Stimulated activated naive B cell treated with anti-CD40 and anti-IgM and Interleukin-4, amounts not matched to agents 10 μg/mL and 1 μg/mL and 100 μg/mL, for 72 hours (primary cell): Measurements from ENCODE around the gene POLA2.

ENCODE experiments used
- ATAC-seq, 2 donors: fragments of 150-1000 bp; cut with Tn5 transposase; replicated peaks; 2 replicates each; pipeline ENCODE4 v1.10.0; 2021; ENCODE audit warnings: moderate library complexity in 1 of 2
- DNase-seq: peaks from one replicate; pipeline ENCODE4 v3.0.0; 2021
- H3K27ac Mint-ChIP-seq: one replicate; pipeline ENCODE4 v1.8.0; 2022; ENCODE audit warnings: mild to moderate bottlenecking, mixed read lengths
- H3K27me3 Mint-ChIP-seq, 2 donors: one replicate each; pipeline ENCODE4 v1.8.0; 2022; ENCODE audit warnings: mixed read lengths in 2 of 2
- H3K36me3 Mint-ChIP-seq, 2 donors: one replicate each; pipeline ENCODE4 v1.8.0; 2022; ENCODE audit warnings: mixed read lengths in 2 of 2, mild to moderate bottlenecking in 1 of 2
- H3K4me1 Mint-ChIP-seq, 2 donors: one replicate each; pipeline ENCODE4 v1.8.0; 2022; ENCODE audit warnings: mixed read lengths in 2 of 2, mild to moderate bottlenecking in 1 of 2
- H3K4me3 Mint-ChIP-seq, 2 donors: one replicate each; pipeline ENCODE4 v1.8.0; 2022; ENCODE audit warnings: mild to moderate bottlenecking in 2 of 2, mixed read lengths in 2 of 2, moderate library complexity in 1 of 2
- H3K9me3 Mint-ChIP-seq, 2 donors: one replicate each; pipeline ENCODE4 v1.8.0; 2022; ENCODE audit warnings: mixed read lengths in 2 of 2, mild to moderate bottlenecking in 1 of 2

Gene POLA2

DNA sequence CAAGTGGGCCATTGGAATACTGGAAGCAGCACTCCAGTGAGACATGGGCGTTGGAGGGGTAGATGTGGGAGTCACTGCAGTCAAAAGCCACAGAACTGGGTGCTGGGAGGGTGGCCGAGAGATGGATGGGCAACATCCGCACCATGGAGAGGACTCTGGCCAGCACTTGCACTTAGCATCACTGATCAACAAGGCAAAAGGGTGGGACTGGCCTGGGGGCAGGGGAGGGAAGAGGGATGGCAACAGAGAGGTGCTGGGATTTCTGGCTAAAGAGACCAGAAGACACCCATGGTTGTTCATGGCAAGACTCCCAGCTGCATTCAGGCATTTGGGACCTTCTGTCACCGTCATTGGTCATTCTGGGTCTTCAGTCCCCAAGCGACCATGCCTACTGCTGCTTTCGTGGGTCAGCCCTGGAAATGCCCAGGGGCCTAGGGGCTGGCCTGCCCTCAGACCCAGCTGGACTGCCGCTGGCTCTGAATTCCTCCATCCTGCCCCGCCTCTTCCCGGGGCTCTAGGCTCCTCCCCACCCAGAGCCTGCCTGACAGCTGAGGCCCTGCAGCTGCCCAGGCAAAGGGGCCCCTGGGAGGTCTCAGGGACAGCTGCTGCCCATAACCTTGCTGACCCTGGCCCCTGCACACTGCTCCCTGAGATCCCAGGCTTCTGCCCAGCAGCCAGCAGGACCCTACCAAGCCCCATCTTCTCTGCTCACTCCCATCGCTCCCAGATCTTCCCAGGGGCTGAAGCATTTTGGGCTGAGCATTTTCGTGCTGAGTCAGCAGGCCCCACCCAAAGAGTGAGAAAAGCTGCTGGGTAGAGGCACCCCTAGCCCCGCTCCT lies 39.9 kb downstream of the POLA2 start:
- no peak for ATAC-seq

DNA sequence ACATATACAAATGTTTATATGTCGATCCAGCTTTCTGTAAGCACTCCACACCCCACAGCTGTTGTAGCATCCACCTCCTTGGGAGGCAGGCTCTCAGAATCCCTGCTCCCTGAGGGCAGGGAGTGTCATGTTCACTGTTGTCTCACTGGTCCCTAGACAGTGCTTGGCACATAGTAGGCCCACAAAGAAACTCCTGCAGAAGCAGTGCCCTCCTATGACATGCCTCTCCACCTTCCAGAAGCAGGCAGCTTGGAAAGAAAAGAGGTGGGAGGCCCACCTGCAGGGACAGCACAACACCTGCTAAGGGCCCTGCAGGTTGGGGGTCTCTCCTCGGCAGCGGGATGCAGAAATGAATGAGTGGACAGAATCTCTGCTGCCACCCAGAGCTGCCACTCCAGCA lies 41.8 kb downstream of the POLA2 start:
- no peaks in the 10 kb centered on the region for H3K27me3 Mint-ChIP-seq
- no peak for DNase-seq
- no peak for ATAC-seq
- H3K9me3 Mint-ChIP-seq = no peaks in the 10 kb centered on the region
- peaks cover 18 to 29% of the 10 kb centered on the region in 2 donors for H3K36me3 Mint-ChIP-seq
- no peak overlapping the region for H3K27ac Mint-ChIP-seq
- H3K4me3 Mint-ChIP-seq = no peak overlapping the region
- H3K4me1 Mint-ChIP-seq = peaks cover 0 to 14% of the 10 kb centered on the region in 2 donors

More for the DNA sequence above, 39.9 kb downstream of the POLA2 start:
- H3K27me3 Mint-ChIP-seq = no peaks in the 10 kb centered on the region
- H3K27ac Mint-ChIP-seq = peak overlapping the region; percentile 70
- H3K36me3 Mint-ChIP-seq = peaks cover 24 to 33% of the 10 kb centered on the region in 2 donors
- peaks cover 0 to 8% of the 10 kb centered on the region in 2 donors for H3K4me1 Mint-ChIP-seq
- no peak for DNase-seq
- H3K9me3 Mint-ChIP-seq = no peaks in the 10 kb centered on the region
- no peak overlapping the region for H3K4me3 Mint-ChIP-seq

DNA sequence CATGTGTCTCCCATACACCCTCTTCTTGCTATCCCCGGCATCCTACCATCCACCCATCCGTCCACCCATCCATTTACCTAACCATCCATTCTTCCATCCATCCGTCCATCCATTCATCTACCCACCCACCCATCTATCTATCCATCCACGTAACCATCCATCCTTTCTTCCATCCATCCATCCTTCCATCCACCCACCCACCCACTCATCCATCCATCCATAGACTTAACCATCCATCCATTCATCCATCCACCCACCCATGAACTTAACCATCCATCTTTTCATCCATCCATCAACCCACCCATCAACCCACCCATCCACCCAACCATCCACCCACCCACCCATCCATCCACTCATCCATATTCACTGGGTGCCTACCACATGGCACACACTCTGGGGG lies 42.3 kb downstream of the POLA2 start:
- H3K4me1 Mint-ChIP-seq = peaks cover 3 to 20% of the 10 kb centered on the region in 2 donors
- no peak for DNase-seq
- no peak overlapping the region for H3K27ac Mint-ChIP-seq

DNA sequence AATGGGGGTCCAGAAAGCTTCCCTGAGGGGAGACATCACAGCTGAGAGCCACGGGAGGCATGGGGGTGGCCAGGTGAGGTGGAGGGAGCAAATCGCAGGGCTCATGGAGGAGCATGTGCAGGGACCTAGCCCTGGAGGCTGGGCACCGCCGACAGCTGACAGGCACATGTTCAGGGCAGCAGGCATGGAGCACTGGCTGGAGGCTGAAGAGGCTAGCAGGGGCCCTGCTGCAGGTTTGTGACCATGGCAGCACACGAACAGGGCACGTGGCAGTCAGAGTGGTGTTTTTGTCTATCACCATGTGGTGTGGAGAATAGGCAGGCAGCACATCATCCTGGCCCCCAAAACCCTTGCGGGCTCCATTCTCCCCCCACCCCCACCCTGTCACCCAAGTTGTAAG lies 42.9 kb downstream of the POLA2 start:
- Mint-ChIP-seq H3K36me3 (peaks cover 18 to 29% of the 10 kb centered on the region in 2 donors), H3K4me3 (no peak overlapping the region), H3K27me3 (no peaks in the 10 kb centered on the region), H3K27ac (peak overlapping the region; percentile 20), H3K4me1 (peaks cover 3 to 20% of the 10 kb centered on the region in 2 donors), H3K9me3 (no peaks in the 10 kb centered on the region)
- ATAC-seq (no peak), DNase-seq (no peak)

More for the DNA sequence above, 42.3 kb downstream of the POLA2 start:
- no peaks in the 10 kb centered on the region for H3K9me3 Mint-ChIP-seq
- no peaks in the 10 kb centered on the region for H3K27me3 Mint-ChIP-seq
- no peak for ATAC-seq
- no peak overlapping the region for H3K4me3 Mint-ChIP-seq
- H3K36me3 Mint-ChIP-seq = peaks cover 18 to 29% of the 10 kb centered on the region in 2 donors

DNA sequence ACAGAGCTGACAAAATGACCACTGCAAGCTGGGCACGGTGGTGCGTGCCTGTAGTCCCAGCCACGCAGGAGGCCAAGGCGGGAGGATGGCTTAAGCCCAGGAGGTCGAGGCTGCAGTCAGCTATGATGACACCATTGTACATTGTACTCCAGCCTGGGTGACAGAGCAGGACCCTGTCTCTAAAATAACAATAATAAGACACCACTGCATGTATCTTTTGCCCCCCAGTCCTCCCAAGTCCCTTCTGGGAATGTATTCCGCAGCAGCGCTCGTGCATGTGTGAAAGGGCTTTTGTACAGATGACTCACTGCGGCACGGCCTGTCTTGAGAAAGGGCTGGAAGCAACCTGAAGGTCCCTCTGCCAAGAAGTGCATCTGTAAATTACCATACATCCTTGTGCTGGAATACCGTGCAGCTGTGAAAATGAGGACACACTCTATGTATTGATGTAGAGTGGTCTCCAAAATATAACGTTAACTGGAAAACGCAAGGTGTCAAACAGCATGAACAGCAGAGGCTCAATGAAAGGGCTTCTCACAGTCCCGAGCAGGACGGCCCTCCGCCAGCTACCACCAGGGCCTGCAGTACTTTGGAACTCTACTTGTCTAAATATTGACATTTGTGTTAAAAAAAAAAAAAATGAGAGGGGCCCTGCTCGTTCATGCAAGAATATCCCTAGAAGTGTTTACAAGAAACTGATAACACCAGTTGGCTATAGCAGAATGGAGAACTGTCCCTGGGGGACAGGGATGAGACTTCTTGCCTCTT lies 43.9 kb downstream of the POLA2 start:
- H3K27ac Mint-ChIP-seq = no peak overlapping the region
- H3K36me3 Mint-ChIP-seq = peaks cover 18 to 23% of the 10 kb centered on the region in 2 donors
- H3K4me1 Mint-ChIP-seq = peaks cover 3 to 19% of the 10 kb centered on the region in 2 donors
- ATAC-seq = no peak
- H3K4me3 Mint-ChIP-seq = no peak overlapping the region
- DNase-seq = no peak
- H3K27me3 Mint-ChIP-seq = no peaks in the 10 kb centered on the region
- no peaks in the 10 kb centered on the region for H3K9me3 Mint-ChIP-seq

DNA sequence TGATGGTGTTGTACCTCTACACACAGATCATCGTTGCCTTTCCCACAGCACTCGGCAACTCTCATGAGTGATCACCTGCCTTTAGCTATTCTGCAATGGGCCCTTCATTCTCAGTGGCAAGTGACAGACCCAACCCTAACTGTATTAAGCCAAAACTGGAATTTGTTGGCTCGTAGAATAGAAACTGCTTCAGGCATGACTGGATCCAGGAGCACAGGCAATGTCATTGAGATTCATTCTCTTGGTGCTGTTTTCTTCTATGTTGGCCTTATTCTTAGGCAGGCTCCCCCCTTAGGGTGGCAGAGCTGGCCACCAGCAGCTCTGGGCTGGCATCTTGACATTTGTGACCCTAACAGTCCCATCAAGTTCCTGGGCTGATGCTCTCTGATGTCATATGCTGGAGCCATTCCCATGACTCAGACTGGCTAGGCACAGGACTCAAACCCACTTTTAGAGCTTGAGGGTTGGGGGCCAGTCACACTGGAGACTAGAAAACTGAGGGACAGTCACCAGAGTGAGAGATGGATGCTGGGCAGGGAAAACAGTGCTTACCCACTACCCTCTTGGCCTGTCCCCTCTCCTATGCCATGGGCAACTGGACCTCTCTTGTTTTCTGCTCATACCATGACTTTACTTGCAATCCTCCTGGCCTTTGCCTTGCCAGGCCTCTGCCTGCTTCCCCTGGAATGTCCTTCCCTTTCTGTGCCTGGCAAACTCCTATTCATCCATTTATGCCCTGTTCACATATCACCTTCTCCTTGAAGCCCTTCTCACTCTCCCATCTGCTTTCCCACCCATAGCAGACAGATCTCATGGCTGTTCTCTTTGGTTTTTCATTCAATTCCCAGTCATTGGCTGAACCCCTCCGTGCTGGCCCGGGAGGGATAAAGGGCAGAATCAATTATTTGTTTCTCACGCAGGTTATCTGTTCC lies 45.8 kb downstream of the POLA2 start:
- no peak overlapping the region for H3K27ac Mint-ChIP-seq
- H3K27me3 Mint-ChIP-seq = no peaks in the 10 kb centered on the region
- peaks cover 3 to 11% of the 10 kb centered on the region in 2 donors for H3K4me1 Mint-ChIP-seq
- no peak overlapping the region for H3K4me3 Mint-ChIP-seq
- peaks cover 13 to 17% of the 10 kb centered on the region in 2 donors for H3K36me3 Mint-ChIP-seq
- ATAC-seq = peak in 1 of 2 donors; percentile 20
- DNase-seq = no peak
- H3K9me3 Mint-ChIP-seq = no peaks in the 10 kb centered on the region

DNA sequence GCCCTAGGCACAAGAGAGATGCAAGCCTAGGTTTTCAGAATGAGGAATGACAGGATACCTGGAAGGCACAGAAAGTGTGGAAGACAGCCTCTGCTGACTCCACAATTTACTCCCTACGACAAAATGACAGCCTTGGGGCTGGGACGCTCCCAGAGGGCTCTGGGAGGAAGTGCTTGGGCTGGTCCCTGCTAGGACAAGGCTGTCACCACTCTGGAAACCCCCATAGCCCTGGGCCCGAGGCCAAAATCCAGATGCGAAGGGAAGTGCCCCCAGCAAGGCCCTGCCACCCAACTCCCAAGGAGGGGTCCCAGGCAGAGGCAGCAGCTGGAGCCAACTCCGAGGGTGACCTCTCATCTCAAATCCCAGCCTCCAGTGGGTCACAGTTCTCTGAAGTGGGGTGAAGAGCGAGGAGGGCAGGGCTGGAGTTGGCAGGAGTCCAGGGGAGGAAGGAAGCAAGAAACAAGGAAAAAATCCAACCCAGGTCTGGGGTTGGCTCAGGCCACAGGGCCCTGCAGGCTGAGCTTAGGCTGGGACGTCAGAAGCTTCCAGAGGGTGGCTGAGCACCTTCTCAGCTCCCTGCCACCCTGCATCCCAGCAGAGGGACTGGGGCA lies 46.6 kb downstream of the POLA2 start:
- Mint-ChIP-seq H3K36me3 (peaks cover 13 to 17% of the 10 kb centered on the region in 2 donors), H3K27me3 (peaks cover under 1 to 4% of the 10 kb centered on the region in 2 donors), H3K27ac (no peak overlapping the region), H3K4me1 (peaks cover 3 to 11% of the 10 kb centered on the region in 2 donors), H3K9me3 (no peaks in the 10 kb centered on the region), H3K4me3 (no peak overlapping the region)
- DNase-seq (no peak), ATAC-seq (peak; percentile 50 to 54)

DNA sequence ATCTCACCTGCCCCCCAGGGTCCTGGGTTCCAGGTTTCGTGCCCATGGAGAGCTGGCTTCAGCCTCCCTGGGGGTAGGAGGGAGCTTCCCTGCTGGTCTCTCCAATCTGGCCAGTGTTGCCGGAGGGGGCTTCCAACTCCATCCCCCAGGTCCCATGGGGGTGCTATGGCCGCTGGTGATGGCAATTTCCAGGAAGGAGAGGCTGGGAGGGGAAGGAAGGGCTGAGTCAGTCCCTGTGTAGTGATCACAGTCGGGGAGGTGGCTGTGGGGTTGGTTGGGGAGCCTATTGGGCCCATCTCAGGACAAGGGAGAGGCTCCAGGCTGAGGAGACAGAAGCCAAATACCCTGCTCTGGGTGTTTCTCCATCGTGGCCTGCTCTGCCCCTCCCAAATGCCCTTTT lies 47.2 kb downstream of the POLA2 start:
- ATAC-seq (peak in 1 of 2 donors; percentile 4), DNase-seq (no peak)
- no peak overlapping the region for H3K4me3 Mint-ChIP-seq
- H3K36me3 Mint-ChIP-seq = peaks cover 8 to 12% of the 10 kb centered on the region in 2 donors
- H3K27me3 Mint-ChIP-seq = peaks cover 7 to 10% of the 10 kb centered on the region in 2 donors
- H3K4me1 Mint-ChIP-seq = peaks cover 3 to 17% of the 10 kb centered on the region in 2 donors
- no peaks in the 10 kb centered on the region for H3K9me3 Mint-ChIP-seq
- peak overlapping the region; percentile 33 for H3K27ac Mint-ChIP-seq

DNA sequence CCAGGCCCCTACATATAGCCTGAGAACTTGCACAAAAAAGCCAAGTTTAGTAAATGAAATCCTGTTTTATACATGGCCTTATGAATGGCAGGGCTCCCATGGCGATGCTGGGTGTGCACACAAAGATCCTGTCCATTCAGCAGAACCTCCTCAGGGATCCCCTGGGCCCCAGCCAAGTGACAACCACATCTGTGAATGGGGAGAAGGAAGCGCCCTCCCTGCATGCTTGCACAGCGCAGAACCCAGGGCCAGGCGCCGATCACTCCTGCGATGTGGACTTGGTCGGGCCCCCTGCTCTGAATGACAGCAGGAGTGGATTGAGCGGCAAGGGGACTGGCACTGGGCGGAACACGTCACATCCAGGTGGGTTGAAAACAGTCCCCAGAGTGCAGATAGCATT lies 48.5 kb downstream of the POLA2 start:
- no peak for ATAC-seq

DNA sequence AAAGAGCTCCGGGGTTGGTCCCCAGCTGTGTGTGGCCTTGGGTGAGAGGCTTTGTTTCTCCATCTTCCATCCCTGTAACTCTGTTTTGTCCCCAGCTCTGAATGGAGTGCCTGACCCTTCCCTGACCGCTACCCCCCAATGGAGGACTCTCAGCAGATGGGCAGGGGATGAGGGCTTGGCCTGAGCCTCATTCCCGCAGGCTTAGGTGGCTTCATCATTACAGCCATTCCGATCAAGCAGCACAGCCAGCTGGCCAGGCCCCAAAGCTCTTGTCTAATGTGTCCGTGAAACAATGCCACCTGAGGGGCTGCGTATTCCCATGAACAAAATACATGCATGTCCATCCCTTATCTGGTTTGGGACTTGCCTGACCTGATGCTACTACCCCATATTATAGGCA lies 49.0 kb downstream of the POLA2 start:
- peaks cover 11 to 15% of the 10 kb centered on the region in 2 donors for H3K27me3 Mint-ChIP-seq
- no peaks in the 10 kb centered on the region for H3K9me3 Mint-ChIP-seq
- H3K4me3 Mint-ChIP-seq = no peak overlapping the region
- no peaks in the 10 kb centered on the region for H3K36me3 Mint-ChIP-seq
- H3K27ac Mint-ChIP-seq = no peak overlapping the region
- DNase-seq (no peak), ATAC-seq (no peak)
- peaks cover 6 to 25% of the 10 kb centered on the region in 2 donors for H3K4me1 Mint-ChIP-seq

More for the DNA sequence above, 48.5 kb downstream of the POLA2 start:
- no peak overlapping the region for H3K4me3 Mint-ChIP-seq
- no peak for DNase-seq
- H3K36me3 Mint-ChIP-seq = peaks cover 0 to 2% of the 10 kb centered on the region in 2 donors
- peaks cover 11 to 15% of the 10 kb centered on the region in 2 donors for H3K27me3 Mint-ChIP-seq
- H3K4me1 Mint-ChIP-seq = peaks cover 6 to 21% of the 10 kb centered on the region in 2 donors
- no peak overlapping the region for H3K27ac Mint-ChIP-seq
- no peaks in the 10 kb centered on the region for H3K9me3 Mint-ChIP-seq

DNA sequence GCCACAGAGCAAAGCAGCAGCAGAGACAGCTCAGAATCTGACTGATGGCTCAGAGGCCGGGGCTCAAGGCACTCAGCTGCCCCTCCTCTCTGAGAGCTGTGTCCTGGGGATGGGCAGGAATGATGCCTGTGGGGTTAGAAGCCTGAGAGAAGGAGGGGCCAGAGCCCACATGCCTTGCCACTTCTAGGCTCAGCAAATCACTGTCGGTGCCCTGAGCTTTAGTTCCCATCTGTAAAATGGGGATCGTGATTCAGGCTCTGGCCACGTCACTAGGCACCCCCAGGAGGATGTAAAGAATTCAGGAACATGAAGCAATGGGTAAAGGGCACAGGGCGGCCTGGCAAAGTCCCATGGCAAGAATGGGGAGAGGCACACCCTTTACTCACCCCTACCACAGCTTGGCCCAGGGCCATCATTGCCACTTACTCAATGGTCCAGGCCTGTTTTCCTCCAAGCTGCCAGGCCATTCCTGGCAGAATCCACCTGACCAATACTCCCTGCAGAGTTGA lies 49.5 kb downstream of the POLA2 start:
- no peaks in the 10 kb centered on the region for H3K9me3 Mint-ChIP-seq
- H3K27me3 Mint-ChIP-seq = peaks cover 11 to 15% of the 10 kb centered on the region in 2 donors
- H3K4me1 Mint-ChIP-seq = peaks cover 10 to 30% of the 10 kb centered on the region in 2 donors
- DNase-seq (no peak), ATAC-seq (no peak)
- no peaks in the 10 kb centered on the region for H3K36me3 Mint-ChIP-seq
- H3K27ac Mint-ChIP-seq = no peak overlapping the region
- no peak overlapping the region for H3K4me3 Mint-ChIP-seq

DNA sequence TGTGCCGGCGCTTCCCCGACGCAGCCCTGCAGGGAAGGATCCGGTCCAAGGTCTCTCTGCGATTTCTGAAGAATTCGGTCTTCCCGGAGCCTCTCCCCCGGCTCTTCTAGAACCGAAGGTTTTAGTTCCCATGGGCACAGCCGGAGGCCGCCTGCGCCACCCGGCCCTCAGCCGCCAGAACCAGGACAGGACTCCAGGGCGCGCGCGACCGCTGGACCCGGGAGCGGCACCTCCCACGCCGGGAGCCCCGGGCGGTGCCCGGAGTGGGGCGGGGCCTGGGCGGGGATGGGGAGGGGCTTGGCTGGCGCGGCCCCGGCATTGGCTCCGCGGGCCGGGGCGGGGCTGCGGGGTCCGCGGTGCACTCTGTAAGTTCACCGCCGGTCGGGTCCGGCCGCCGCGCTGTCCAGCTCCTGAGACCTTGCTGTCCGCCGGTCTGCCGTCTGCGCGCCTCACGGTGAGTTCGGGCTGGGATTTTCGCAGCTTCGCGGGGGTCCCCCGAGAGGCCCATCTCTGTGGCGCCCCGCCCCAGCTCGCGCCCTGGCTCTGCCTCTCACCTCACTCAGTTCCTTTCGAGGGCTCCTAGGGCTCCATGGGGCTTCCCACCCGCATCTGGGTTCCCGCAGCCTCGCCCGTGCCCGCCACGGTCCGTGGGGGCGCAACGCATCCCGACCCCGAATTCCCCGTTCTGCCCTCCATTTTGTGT lies 52.9 kb downstream of the POLA2 start, which contains the start of gene CDC42EP2:
Gene CDC42EP2 (plus strand): TSS at position 366 of the 703 bp plus-strand sequence. CDS start 6,033 bp downstream, outside the sequence.
- H3K9me3 Mint-ChIP-seq = no peaks in the 10 kb centered on the region

More for the DNA sequence above, 52.9 kb downstream of the POLA2 start, which contains the start of gene CDC42EP2:
- Mint-ChIP-seq H3K4me3 (peak within 1 kb of the TSS; percentile 85), H3K4me1 (peaks cover 11 to 19% of the 10 kb centered on the region in 2 donors), H3K36me3 (no peaks in the 10 kb centered on the region), H3K27me3 (peaks cover 11 to 15% of the 10 kb centered on the region in 2 donors), H3K27ac (peak within 1 kb of the TSS; percentile 62)
- DNase-seq (peak; percentile 58), ATAC-seq (peak; percentile 87 to 89)
